ENCODE data around the gene ABO. TPM values are rescaled to one million over a fixed set of nuclear protein-coding genes. Genes with fewer than 3 reads are reported as not detected.

The ABO gene
- total and polyA plus RNA-seq, 10 of the 15 experiments (the other 5 are each of a cell fraction or from before 2014, with no cell fraction given), result 0.10 TPM; not detected in 9

DNA sequence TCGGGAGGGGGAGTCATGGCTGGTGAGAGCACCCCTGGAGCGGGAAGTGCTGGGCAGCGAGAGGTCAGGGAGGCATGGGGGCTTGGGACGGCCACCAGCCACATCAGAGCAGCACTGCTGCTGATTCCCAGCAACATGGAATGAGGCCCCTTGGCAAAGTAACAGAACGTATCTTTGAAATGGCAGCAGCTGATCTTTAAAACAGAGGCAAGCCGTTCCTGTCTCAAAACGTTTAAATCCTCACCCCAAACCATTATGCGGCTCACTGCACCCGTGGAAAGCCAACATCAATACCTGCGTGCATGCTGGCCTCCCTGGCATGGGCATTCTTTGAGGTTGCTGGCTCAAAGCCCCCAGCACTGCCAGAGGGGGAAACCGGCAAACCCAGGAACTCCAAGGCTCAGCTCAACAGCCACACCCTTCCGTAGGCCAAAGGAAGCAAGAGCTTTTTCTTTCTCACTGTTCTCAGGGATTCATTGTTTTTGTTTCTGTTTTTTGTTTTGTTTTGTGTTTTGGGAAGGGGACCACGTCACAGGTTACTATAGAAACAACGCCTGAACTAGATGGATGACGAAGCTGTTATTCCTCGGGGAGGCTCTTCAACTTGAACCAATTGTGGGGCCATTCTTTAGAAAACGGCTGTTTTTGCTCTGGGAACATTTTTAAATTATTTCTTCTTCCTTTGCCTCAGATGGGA lies 37.8 kb downstream of the ABO start:
- Histone ChIP-seq H4K20me1 (ENCODE audit: control insufficient read depth, insufficient read depth) (no peaks in the 10 kb centered on the region), H3K27ac (ENCODE audit: control insufficient read depth, insufficient read depth) (no peak overlapping the region), H2AFZ (ENCODE audit: control insufficient read depth, low read depth, low read length) (no peak overlapping the region), H3K9me3 (replicated peaks; ENCODE audit: control insufficient read depth, insufficient read depth, low read length) (no peaks in the 10 kb centered on the region), H3K79me2 (ENCODE audit: control insufficient read depth, insufficient read depth, low read length) (no peaks in the 10 kb centered on the region), H3K4me2 (ENCODE audit: control insufficient read depth, insufficient read depth) (no peak overlapping the region), H3K36me3 (ENCODE audit: control insufficient read depth in 2 of 2, insufficient read depth in 2 of 2, low read length in 1 of 2) (no peaks in the 10 kb centered on the region), H3K9ac (ENCODE audit: control insufficient read depth, insufficient read depth, low read length) (no peak overlapping the region), H3K27me3 (replicated peaks in 1 of 2; ENCODE audit: control insufficient read depth in 2 of 2, insufficient read depth in 2 of 2, low read length in 1 of 2) (no peaks in the 10 kb centered on the region), H3K4me3 (no peak overlapping the region), H3K4me1 (ENCODE audit: control insufficient read depth, insufficient read depth, low read length) (no peaks in the 10 kb centered on the region)
- ChIA-PET SMC1A (ENCODE audit: uncharacterized antibody, unreplicated experiment) (no interaction called here), CTCF (interaction anchor here (0.8 kb wide), 1 partner anchor 201 kb away, joined by 3 read pairs; no protein-coding TSS in a partner anchor), RAD21 (ENCODE audit: unreplicated experiment) (no interaction called here), POLR2A (no interaction called here)
- no TSS peak for BruUV-seq (replicated peaks)
- no peak for DNase-seq (ENCODE audit: low read depth, low spot score)
- 32% methylated on average over 17 of the region's 17 CpGs for WGBS (ENCODE audit: insufficient coverage, insufficient replicate concordance, low lambda C conversion rate, missing lambda C conversion rate)
- in situ Hi-C loops (cut with MboI), result no loop called here
- intact Hi-C loops (cut with micrococcal nuclease; ENCODE audit: unreplicated experiment), result no loop called here
- FAIRE-seq, result no peak
- no peak for ATAC-seq
- TF ChIP-seq NFYA (IDR thresholded peaks at IDR 0.05; ENCODE audit: borderline replicate concordance, low read depth, low read length) (no peak), BRCA1 (IDR thresholded peaks at IDR 0.05; ENCODE audit: low read depth, low read length) (no peak), NR2C1 (IDR thresholded peaks at IDR 0.05) (no peak), NR2F1 (conservative IDR thresholded peaks at IDR 0.05) (no peak), MYB (IDR thresholded peaks at IDR 0.05; ENCODE audit: borderline replicate concordance, low read depth, low read length) (no peak), SP1 (IDR thresholded peaks at IDR 0.05; ENCODE audit: low read depth, low read length) (no peak)
- TF ChIP-seq, protein P1, sequence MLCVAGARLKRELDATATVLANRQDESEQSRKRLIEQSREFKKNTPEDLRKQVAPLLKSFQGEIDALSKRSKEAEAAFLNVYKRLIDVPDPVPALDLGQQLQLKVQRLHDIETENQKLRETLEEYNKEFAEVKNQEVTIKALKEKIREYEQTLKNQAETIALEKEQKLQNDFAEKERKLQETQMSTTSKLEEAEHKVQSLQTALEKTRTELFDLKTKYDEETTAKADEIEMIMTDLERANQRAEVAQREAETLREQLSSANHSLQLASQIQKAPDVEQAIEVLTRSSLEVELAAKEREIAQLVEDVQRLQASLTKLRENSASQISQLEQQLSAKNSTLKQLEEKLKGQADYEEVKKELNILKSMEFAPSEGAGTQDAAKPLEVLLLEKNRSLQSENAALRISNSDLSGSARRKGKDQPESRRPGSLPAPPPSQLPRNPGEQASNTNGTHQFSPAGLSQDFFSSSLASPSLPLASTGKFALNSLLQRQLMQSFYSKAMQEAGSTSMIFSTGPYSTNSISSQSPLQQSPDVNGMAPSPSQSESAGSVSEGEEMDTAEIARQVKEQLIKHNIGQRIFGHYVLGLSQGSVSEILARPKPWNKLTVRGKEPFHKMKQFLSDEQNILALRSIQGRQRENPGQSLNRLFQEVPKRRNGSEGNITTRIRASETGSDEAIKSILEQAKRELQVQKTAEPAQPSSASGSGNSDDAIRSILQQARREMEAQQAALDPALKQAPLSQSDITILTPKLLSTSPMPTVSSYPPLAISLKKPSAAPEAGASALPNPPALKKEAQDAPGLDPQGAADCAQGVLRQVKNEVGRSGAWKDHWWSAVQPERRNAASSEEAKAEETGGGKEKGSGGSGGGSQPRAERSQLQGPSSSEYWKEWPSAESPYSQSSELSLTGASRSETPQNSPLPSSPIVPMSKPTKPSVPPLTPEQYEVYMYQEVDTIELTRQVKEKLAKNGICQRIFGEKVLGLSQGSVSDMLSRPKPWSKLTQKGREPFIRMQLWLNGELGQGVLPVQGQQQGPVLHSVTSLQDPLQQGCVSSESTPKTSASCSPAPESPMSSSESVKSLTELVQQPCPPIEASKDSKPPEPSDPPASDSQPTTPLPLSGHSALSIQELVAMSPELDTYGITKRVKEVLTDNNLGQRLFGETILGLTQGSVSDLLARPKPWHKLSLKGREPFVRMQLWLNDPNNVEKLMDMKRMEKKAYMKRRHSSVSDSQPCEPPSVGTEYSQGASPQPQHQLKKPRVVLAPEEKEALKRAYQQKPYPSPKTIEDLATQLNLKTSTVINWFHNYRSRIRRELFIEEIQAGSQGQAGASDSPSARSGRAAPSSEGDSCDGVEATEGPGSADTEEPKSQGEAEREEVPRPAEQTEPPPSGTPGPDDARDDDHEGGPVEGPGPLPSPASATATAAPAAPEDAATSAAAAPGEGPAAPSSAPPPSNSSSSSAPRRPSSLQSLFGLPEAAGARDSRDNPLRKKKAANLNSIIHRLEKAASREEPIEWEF (IDR thresholded peaks at IDR 0.05; ENCODE audit: insufficient replicate concordance, low read depth, low read length), result no peak
- TF ChIP-seq, protein P2, sequence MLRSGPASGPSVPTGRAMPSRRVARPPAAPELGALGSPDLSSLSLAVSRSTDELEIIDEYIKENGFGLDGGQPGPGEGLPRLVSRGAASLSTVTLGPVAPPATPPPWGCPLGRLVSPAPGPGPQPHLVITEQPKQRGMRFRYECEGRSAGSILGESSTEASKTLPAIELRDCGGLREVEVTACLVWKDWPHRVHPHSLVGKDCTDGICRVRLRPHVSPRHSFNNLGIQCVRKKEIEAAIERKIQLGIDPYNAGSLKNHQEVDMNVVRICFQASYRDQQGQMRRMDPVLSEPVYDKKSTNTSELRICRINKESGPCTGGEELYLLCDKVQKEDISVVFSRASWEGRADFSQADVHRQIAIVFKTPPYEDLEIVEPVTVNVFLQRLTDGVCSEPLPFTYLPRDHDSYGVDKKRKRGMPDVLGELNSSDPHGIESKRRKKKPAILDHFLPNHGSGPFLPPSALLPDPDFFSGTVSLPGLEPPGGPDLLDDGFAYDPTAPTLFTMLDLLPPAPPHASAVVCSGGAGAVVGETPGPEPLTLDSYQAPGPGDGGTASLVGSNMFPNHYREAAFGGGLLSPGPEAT (IDR thresholded peaks at IDR 0.05; ENCODE audit: low read depth), result no peak
- TF ChIP-seq, protein P3, sequence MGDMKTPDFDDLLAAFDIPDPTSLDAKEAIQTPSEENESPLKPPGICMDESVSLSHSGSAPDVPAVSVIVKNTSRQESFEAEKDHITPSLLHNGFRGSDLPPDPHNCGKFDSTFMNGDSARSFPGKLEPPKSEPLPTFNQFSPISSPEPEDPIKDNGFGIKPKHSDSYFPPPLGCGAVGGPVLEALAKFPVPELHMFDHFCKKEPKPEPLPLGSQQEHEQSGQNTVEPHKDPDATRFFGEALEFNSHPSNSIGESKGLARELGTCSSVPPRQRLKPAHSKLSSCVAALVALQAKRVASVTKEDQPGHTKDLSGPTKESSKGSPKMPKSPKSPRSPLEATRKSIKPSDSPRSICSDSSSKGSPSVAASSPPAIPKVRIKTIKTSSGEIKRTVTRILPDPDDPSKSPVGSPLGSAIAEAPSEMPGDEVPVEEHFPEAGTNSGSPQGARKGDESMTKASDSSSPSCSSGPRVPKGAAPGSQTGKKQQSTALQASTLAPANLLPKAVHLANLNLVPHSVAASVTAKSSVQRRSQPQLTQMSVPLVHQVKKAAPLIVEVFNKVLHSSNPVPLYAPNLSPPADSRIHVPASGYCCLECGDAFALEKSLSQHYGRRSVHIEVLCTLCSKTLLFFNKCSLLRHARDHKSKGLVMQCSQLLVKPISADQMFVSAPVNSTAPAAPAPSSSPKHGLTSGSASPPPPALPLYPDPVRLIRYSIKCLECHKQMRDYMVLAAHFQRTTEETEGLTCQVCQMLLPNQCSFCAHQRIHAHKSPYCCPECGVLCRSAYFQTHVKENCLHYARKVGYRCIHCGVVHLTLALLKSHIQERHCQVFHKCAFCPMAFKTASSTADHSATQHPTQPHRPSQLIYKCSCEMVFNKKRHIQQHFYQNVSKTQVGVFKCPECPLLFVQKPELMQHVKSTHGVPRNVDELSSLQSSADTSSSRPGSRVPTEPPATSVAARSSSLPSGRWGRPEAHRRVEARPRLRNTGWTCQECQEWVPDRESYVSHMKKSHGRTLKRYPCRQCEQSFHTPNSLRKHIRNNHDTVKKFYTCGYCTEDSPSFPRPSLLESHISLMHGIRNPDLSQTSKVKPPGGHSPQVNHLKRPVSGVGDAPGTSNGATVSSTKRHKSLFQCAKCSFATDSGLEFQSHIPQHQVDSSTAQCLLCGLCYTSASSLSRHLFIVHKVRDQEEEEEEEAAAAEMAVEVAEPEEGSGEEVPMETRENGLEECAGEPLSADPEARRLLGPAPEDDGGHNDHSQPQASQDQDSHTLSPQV (IDR thresholded peaks at IDR 0.05), result no peak
- TF ChIP-seq, protein P4, sequence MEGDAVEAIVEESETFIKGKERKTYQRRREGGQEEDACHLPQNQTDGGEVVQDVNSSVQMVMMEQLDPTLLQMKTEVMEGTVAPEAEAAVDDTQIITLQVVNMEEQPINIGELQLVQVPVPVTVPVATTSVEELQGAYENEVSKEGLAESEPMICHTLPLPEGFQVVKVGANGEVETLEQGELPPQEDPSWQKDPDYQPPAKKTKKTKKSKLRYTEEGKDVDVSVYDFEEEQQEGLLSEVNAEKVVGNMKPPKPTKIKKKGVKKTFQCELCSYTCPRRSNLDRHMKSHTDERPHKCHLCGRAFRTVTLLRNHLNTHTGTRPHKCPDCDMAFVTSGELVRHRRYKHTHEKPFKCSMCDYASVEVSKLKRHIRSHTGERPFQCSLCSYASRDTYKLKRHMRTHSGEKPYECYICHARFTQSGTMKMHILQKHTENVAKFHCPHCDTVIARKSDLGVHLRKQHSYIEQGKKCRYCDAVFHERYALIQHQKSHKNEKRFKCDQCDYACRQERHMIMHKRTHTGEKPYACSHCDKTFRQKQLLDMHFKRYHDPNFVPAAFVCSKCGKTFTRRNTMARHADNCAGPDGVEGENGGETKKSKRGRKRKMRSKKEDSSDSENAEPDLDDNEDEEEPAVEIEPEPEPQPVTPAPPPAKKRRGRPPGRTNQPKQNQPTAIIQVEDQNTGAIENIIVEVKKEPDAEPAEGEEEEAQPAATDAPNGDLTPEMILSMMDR (IDR thresholded peaks at IDR 0.05 in 2 of 3, conservative IDR thresholded peaks at IDR 0.05 in 1 of 3; ENCODE audit: control insufficient read depth in 2 of 3, extremely low read depth in 1 of 3, insufficient read depth in 1 of 3, low read depth in 3 of 3, low read length in 3 of 3), result no peak

Measured in GM12878 (cell line).